Measurements from ENCODE around the gene WNT9B.

- TF ChIP-seq CTCF (IDR thresholded peaks at IDR 0.05) (no peak), POLR2AphosphoS5 (IDR thresholded peaks at IDR 0.05) (no peak), POLR2A (IDR thresholded peaks at IDR 0.05; ENCODE audit: low read depth) (no peak), EP300 (IDR thresholded peaks at IDR 0.05) (no peak)
Observed at GRCh38 chr17:46834846-46835245, 16.5 kb upstream of the WNT9B start.

Data from esophagus muscularis mucosa (tissue), 4 donors.